CD4-positive, alpha-beta T cell treated with Interleukin-6 for 4 hours (primary cell): ENCODE data around the gene ARF1.

Experiments used
- DNase-seq: peaks from one replicate; pipeline ENCODE4 v3.0.0-alpha.2; 2020; ENCODE audit warnings: mixed read lengths

The ARF1 gene

DNA sequence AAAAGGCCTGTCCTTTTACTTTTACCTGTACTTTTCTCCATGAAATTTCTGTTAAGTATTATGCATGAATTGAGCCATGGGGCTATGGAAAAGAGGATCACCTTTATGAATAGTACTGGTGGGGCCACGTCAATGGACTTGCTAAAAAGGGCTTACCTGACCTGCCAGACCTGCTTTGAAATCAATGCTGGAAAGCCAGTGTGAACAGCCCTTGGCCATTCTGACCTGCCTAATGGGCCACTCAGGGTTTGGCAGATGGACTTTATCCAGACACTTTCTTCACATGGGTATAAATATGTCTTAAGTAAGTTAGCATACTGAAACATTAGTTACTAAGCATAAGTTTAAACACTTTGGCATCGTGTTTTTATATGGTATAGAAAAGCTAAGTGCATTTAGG is 49.3 kb downstream of the ARF1 start:
- DNase-seq = no peak

DNA sequence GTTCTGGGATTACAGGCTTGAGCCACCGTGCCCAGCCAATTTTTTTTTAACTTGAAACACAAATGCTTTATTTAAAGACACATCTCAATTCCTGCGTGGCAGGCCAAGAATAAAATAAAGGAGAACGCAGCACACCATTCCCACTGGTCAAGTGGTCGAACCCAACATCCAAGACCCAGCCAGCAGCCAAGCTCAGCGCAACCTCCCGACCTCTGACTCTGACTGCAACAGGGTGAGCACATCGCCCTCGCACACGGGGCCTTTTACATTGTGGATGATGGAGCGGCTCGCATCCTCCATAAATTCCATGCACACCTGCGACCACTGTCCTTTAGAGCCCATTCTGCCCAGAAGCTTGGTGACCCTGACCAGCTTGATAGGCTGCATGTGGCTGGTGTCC is 52.1 kb downstream of the ARF1 start:
- no peak for DNase-seq

DNA sequence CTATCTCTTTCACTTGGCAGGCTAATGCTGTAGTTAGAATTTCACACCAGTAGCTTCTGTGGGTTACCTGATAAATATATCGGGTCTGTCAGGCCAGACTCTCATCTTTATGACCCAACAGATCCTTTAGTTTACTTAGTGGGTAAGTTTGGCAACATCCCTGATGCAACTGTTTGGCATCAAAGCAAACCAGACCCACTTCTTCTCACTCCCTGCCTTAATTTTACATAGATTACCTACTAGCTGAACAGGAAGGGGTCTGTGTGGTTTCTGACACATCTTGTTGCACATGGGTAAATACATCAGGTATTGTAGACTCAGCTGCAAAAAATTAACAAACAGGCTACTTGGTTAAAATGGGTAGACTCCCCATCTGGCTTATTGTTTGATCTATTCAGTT is 54.4 kb downstream of the ARF1 start:
- DNase-seq = no peak

DNA sequence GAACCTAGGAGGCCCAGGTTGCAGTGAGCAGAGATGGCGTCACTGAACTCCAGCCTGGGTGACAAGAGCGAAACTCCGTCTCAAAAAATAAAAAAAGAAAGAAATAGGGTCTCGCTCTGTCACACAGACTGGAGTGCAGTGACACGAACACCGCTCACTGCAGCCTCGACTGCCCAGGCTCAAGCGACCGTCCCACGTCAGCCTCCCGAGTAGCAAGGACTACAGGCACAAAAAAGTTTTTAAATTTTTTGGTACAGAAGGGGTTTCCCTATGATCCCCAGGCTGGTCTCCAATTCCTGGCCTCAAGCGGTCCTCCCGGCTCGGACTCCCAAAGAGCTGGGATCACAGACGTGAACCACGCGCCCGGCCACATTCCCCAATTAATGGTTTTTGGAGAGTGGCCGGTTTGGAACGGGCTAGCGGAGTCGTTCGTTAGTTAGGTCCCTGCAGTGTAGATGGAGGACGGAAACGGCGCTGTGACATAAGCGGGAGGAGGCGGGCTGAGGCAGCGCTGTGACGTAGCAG is 57.0 kb downstream of the ARF1 start:
- no peak for DNase-seq

DNA sequence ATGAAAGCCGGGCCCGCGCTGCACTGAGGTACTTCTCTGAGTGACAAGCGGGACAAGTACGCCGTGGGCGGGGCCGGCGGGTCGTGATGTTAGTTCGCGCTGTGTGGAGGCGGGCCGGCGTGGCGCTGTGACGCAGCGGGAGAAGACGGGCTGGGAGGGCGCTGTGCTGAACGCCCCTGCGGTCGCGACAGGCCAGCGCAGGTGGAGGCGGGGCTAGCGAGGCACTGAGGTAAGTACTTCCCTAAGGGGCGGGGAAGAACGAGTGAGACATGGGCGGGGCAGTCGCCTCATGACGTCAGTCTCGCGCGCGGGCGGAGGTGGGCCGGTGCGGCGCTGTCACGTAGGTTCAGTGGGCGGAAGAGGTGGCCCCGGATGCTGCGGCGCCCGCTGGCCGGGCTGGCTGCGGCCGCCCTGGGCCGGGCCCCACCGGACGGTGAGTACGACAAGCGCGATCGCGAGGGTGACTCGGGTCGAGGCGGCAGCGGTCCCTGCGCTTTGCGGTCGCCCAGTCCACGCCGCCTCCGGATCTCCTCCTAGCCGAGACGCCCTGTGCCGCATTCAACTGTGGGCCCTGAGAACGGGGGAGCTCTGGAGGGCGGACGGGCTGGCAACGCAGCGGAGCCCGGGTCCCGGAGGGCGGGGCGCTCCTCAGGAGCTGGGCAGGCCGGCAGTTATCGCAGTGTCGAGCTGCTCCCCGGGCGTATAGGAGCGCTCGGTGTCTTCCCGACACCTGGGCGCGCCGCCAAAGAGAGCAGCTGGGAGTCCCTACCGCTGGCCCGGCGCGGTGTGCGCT is 57.6 kb downstream of the ARF1 start, which contains the start of gene GUK1:
GUK1 (plus strand) TSS at position 349 of the 793 bp plus-strand sequence; CDS start at position 373, 24 bp downstream.
- peak; percentile 100 for DNase-seq

DNA sequence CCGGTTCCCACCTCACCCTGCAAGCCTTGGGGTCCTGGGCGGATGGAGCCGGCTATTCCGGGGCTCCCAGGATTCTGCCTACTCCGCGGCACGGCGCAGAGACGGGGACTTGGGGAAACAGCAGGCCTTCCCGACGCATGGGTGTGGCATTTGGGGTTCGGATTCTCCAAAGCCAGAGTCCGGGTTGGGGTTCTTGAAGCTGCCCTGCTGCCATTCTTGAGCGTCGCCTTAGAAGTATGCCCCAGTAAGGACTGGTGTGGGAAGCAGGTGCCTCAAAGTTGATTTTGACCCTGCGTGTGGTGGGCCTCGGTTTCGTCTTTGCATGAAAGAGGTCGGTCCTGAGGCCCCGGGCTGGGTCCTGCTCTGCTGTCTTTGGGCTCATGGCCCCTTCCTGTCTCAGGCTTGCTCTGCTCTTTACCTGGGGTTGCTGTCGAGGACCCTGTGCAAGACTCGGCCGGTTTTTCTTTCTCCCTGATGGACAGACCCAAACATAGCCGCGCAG is 58.3 kb downstream of the ARF1 start:
- DNase-seq = no peak

DNA sequence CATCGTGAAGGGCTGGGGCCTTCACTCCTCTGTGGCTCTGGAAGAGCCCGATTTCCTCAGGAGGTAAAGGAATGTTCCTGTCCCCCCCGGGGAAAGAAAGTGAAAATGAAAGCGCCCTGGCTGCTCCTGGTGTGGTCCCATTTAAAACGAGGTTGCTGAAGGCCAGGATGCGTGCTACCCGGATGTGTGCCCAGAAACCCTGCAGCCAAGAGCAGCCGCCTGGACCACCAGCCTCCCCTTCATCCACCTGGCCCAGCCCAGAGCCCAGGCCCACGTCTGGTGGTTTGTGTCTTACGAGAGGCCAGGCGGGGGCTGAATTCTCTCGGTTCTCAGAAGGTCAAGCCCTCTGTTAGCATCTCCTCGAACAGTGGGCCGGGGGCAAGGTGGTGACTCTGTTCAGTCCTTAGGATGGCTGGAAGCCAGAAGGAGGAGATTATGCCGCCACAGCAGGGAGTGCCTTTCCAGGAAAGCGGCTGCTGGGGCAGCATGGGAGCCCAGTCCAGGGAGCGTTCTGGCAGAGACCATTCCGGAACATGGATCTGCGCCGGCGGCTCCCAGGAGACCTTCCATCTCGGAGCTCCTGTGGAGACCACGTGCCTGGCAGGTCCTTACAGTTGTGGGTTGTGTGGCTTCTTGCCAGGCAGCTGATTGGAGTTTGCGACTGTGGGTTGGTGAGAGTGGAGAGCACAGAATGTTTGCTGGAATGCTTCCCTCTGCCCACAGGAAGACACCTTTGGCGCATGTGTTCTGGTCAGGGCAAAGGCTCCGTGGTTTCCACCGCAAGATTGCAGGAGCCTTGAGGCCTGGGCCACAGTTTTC is 58.9 kb downstream of the ARF1 start:
- peak; percentile 38 for DNase-seq

DNA sequence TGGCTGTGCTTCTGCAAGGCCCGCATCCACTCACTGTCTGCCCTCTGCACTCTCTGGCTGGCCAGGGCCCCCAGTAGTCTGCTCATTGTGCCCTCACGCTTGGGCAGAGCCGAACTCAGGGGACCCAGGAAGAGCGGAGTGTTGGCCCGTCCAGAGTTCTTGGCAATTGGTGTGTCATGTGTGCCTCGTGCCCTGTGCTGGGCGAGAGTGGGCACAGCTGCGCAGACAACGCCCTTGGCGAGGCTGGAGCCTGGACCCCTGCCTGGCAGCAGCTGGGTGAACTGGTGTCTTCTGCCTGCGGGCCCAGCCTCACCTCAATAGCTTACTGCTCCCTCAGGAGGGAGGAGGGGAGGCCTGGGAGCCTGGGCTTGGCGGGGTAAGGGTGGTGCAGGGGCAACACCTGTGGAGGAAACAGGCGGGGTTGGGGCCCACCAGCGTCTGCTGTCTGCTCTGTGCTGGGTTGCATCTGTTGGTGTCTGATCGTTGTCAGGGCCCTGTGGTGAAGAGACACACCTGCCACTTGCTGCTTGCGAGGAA is 59.7 kb downstream of the ARF1 start:
- no peak for DNase-seq

DNA sequence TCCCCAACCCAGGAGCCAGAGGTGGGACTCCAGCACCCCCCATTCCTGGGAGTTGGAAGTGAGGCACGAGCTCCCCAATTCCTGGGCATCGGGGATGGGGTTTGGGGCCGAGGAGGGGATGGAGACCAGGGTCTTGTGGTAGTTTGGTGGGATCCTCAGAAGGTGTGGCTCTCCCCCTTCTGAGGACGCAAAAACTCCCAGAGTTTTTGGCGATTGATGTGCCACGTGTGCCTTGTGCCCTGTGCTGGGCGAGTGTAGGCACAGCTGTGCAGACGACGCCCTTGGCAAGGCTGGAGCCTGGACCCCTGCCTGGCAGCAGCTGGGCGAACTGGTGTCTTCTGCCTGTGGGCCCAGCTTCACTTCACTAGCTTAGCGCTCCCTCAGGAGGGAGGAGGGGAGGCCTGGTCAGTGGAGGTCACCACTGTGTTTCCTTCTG is 60.2 kb downstream of the ARF1 start:
- no peak for DNase-seq

DNA sequence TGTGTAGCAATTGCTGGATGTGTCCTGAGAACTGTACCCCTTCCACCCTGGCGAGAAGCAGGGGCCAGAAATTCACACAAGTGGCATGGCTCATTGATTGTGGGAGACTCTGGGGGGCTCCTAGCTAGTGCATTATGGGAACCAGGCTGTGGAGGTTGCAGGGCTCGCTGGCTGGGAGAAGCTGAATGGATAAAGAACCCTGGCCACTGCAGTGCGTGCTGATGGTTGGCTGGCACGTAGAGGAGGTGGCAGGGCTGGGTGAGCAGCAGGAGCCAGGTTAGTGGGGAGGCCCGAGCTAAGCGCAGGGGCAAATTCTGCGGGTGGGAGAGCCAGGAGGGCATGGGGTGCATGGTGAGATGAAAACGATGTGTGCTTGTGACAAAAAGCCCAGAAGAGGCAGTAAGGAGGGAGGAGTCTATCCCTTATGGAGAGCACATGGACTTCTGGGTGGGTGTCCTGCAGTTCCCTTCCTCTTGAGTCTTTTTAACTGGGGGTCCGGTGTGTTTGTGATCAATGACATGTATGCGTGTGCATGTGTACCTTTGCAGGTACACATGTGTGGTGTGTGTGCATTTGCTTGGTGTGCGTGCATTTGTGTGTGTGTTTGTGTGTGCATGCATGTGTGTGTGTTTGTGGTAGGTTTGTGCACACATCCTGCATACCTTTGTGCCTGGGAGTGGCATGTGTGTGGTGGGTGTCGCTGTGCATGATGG is 61.1 kb downstream of the ARF1 start:
- no peak for DNase-seq

DNA sequence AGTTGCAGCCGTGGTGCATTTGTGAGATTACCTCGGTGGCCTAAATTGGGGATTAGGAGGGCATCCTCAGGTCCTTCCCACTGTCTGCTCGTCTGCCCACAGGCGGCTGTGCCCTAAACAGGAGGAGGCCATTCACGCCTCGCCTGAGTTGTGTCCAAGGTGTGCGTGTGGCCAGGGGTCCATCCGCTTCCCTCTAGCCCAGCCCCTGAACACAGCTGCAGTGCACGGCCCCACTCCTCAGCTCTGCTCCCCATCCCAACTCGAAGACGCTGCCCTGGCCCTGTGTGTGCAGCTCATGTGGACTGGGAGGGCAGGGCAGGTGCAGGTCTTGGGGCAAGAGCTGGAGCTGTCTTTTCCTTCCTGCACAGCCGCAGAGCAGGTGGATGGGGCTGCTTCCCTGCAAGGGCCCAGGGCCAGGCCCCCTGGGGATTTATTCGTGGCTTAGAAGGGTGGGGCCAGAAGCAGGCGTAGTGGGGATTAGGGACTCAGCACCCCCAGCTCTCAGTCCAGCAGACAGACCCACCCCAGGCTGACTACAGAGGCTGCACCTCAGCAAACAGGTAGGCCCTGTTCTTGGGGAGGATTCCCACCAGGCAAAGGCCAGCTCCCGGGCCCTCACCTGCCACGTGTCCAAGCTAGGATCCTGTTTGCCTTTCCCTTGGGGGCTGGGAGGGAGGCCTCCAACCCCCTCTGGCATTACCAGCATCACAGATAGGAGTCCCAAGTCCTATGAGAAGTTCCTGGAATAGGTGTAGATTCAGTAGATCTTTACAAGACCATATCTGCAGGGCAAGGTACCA is 61.9 kb downstream of the ARF1 start:
- no peak for DNase-seq

DNA sequence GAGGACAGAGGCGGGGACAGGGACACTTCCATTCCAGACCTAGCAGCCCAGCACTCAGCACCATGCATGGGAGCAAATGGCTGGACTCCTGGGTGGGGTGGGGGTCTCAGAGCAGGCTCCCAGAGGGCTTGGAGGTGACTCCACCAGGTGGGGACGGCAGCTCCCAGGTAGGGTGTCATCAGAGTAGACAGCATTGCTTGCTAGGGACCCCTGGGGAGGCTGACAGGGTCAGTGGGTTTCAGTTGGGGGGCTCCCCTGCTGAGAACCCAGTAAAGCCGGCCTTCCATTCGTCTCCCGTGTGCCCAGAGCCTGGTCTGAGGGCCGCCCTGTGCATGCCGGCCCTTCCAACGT is 62.5 kb downstream of the ARF1 start:
- no peak for DNase-seq

DNA sequence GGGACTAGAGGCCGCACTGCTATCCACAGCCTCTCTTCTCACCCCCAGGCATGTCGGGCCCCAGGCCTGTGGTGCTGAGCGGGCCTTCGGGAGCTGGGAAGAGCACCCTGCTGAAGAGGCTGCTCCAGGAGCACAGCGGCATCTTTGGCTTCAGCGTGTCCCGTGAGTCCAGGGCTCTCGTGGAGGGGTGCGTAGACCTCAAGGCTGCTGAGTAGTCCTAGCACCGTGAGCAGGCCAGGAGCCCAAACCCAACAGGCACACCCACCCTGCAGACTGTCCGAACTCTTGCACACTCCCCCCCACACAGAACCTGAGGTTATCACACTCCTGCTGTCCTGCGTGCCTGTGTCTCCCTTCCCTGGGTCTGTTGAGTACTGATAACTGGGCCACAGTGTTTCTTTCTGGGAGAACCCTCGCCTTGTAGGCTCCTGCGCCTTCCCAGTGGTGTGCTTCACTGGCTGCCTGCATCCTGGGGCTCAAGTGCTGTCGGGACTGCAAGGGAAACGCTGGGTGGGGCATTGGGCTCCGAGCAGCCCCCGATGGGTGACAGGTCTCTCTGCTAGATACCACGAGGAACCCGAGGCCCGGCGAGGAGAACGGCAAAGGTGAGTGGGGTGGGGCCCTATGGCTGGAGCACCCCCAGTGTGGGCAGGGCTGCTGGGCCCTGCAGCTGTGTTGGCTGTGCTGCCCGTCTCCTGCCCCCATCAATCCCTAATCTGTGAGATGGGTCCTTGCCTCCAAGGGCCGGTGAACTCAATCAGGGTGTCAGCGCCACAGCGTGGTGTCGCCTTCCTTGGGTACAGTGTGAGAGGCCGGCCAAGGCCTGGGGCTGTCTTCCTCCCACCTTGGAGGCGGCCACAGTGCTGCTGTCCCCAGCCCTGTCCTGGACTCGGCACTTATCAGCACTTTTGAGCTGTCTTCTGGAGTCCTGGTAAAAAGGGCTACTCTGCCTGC is 63.2 kb downstream of the ARF1 start:
- no peak for DNase-seq

DNA sequence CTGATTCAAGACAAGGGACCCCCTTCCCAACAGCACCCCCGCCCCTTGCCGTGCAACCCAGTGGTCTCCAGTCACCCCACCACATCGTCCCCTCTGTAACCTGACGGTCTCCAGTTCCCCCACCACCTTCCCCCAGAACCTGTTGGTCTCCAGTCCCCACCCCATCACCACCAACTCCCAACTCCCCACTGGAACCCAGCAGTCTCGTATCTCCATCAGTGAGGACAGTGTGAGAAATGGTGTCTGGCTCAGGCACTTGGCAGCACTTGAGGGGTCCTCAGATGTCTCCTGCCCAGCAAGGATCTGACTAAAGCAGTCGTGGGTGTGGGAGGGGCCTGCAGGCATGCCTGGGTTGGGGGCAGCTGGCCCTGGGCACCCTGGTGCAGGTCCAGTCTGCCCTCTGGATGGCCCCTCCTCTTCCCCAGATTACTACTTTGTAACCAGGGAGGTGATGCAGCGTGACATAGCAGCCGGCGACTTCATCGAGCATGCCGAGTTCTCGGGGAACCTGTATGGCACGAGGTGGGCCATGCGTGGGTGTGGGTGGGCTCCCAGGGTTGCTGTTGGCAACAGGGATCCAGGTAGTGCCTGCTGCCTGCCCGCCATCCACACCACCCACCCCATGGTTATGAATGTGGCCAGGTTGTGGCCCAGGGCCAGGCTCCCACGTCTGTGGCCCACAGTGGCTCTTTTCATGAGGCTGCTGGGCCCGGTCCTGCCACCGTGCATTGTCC is 64.1 kb downstream of the ARF1 start:
- no peak for DNase-seq

DNA sequence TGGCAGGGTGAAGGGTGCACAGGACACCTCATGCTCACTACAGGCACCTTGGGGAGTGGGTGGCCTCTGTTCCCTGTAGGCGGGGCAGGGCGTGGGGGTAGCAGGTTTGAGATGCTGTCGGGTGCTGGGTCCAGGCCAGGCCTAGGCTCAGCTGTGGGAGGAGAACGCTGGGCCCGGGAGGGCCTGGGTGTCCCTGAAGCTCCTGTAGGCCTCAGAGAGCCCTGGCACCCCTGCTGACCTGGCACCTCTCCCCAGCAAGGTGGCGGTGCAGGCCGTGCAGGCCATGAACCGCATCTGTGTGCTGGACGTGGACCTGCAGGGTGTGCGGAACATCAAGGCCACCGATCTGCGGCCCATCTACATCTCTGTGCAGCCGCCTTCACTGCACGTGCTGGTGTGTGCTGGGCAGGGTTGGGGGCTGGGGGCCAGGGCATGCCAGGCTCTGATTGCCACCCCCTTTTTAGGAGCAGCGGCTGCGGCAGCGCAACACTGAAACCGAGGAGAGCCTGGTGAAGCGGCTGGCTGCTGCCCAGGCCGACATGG is 64.7 kb downstream of the ARF1 start:
- no peak for DNase-seq

DNA sequence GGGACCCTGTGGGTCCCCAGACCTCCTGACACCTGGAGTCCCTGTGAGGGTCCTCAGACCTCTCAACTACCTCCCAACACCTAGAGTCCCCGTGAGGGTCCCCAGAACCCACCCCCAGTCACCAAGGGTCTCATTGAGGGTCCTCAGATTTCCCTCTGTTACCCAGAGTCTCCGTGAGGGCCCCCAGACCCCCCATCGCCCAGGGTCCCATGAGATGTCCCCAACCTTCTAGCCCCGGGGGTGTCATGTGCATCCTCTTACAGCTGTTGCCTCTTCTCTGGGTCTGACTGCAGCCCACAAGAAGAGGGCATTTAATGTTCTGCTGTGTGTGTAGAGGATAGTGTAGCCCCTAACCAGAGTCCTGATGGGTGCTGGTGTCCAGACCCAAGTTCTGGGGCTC is 65.3 kb downstream of the ARF1 start:
- no peak for DNase-seq

DNA sequence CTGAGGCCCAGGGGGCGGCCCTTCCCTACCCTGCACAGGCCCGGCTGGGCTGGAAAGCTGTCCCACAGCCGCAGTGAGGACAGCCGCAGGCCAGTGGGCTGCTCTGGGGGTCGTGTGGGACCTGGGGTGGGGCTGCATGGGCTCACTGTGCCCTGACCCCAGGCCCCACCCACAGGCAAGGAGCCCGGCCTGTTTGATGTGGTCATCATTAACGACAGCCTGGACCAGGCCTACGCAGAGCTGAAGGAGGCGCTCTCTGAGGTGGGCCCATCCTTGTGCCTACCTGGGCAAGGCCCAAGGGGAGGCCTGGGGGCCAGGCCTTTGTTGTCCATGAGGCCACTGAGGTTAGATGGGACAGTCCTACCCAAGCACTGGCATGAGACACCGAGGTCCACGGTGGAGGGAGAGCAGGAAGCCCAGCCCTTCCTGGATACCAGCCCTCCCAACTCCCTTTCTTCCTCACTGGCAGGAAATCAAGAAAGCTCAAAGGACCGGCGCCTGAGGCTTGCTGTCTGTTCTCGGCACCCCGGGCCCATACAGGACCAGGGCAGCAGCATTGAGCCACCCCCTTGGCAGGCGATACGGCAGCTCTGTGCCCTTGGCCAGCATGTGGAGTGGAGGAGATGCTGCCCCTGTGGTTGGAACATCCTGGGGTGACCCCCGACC is 65.8 kb downstream of the ARF1 start:
- no peak for DNase-seq
